Glomerular endothelial cell (primary cell): Measurements from ENCODE around the gene CHD9NB. TPM values are rescaled to one million over a fixed set of nuclear protein-coding genes. Genes with fewer than 3 reads are reported as not detected.
A peak's percentile ranks its signal among the peaks of the same experiment; 100 is the strongest.

Source experiments
- DNase-seq: peaks from one replicate; pipeline ENCODE4 v3.0.0-alpha.2; 2011; ENCODE audit warnings: low read depth, low spot score; ENCODE audit errors: extremely low read depth
- total RNA-seq: library from RNA; depleted of rRNA; stranded (reverse); fragments of >200 nt; gene quantifications from 2 replicates; pipeline ENCODE4 v1.2.3, GENCODE V29; 2015

Gene CHD9NB
- total RNA-seq, 1 donor from 2014 or later = 2.7 TPM

GRCh38 chr16:53035176-53035942 is 17.3 kb downstream of the CHD9NB start:
- DNase-seq = no peak

- DNase-seq = no peak
These were observed 18.4 kb downstream of the CHD9NB start for GRCh38 chr16:53034306-53034705.

GRCh38 chr16:53031323-53031942 is 21.3 kb downstream of the CHD9NB start:
- no peak for DNase-seq

GRCh38 chr16:53029971-53030370 is 22.7 kb downstream of the CHD9NB start:
- DNase-seq = no peak

GRCh38 chr16:53024045-53024444 is 28.7 kb downstream of the CHD9NB start:
- DNase-seq = no peak

- peak; percentile 7 for DNase-seq
These were observed 30.3 kb downstream of the CHD9NB start for GRCh38 chr16:53022374-53022773.

GRCh38 chr16:53018834-53019416 is 33.8 kb downstream of the CHD9NB start:
- DNase-seq = no peak

GRCh38 chr16:53014287-53014686 is 38.4 kb downstream of the CHD9NB start:
- DNase-seq = no peak

GRCh38 chr16:53007095-53007494 is 45.6 kb downstream of the CHD9NB start:
- DNase-seq = no peak

- DNase-seq = no peak
These were observed 54.8 kb downstream of the CHD9NB start for GRCh38 chr16:52997922-52998321.

GRCh38 chr16:52994942-52995341 is 57.8 kb downstream of the CHD9NB start:
- DNase-seq = no peak

- DNase-seq = no peak
These were observed 59.5 kb downstream of the CHD9NB start for GRCh38 chr16:52993179-52993578.

GRCh38 chr16:52991572-52991971 is 61.1 kb downstream of the CHD9NB start:
- no peak for DNase-seq

Other genes with a start within 250 kb of the CHD9NB start
- 32.1 and 44.0 TPM in 2 replicates for gene CHD9, start 2.1 kb upstream of the CHD9NB start, total RNA-seq